ENCODE data around the gene CA5A. TPM values are rescaled to one million over a fixed set of nuclear protein-coding genes. Genes with fewer than 3 reads are reported as not detected.
"Not testable (repeated sequence)": the region's sequence is repeated elsewhere in the genome, so short reads cannot be mapped to it uniquely, and the experiment has no call there.

The CA5A gene
- total and polyA plus RNA-seq, 2 donors = 0.05 to 0.09 TPM

DNA sequence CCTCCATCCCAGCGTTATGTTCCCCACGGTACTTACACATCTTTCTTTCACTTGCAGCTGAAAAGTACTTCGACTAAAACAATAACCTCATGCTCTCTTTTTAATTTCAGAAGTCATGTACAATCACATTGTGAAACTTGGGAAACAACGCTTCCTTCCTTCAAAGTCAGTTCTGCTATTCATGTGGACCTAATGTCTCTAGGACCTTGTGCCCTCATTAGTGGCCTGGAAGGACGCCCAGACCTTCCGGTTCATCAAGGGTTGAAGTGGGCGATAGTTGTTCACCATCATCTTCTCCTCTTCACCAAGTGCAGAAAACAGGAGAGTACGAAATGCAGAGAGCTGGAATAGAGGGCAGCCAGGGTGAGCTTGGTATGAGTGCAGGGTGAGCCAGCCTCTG lies 48.4 kb downstream of the CA5A start:
- whole genome bisulfite sequencing = 84% methylated on average over 8 of the region's 8 CpGs
- not testable (repeated sequence) for H3K4me1 ChIP-seq (ENCODE audit: control insufficient read depth in 2 of 2, insufficient read depth in 2 of 2, low read length in 2 of 2); H3K4me3 ChIP-seq (ENCODE audit: low read length in 2 of 2); DNase-seq (ENCODE audit: low read depth in 6 of 9, low spot score in 9 of 9); H3K27ac ChIP-seq (ENCODE audit: low read depth in 1 of 2, low read length in 1 of 2); H3K36me3 ChIP-seq (ENCODE audit: control insufficient read depth in 2 of 2, insufficient read depth in 2 of 2, low read length in 1 of 2); H3K27me3 ChIP-seq (ENCODE audit: control insufficient read depth in 2 of 2, insufficient read depth in 1 of 2, low read length in 1 of 2); H3K9me3 ChIP-seq (ENCODE audit: control insufficient read depth in 2 of 2, insufficient read depth in 1 of 2, low read length in 1 of 2)

GRCh38 chr16:87885371-87885967 lies 50.9 kb downstream of the CA5A start:
- not testable (repeated sequence) for DNase-seq (ENCODE audit: low read depth in 6 of 9, low spot score in 9 of 9); H3K27ac ChIP-seq (ENCODE audit: low read depth in 1 of 2, low read length in 1 of 2)
- WGBS = 90% methylated on average over 8 of the region's 8 CpGs

GRCh38 chr16:87882436-87883019 lies 53.8 kb downstream of the CA5A start:
- H3K36me3 ChIP-seq (ENCODE audit: control insufficient read depth in 2 of 2, insufficient read depth in 2 of 2, low read length in 1 of 2) = no peaks in the 10 kb centered on the region
- no peak overlapping the region for H3K27ac ChIP-seq (ENCODE audit: low read depth in 1 of 2, low read length in 1 of 2)
- no peaks in the 10 kb centered on the region for H3K9me3 ChIP-seq (ENCODE audit: control insufficient read depth in 2 of 2, insufficient read depth in 1 of 2, low read length in 1 of 2)
- no peak overlapping the region for H3K4me3 ChIP-seq (ENCODE audit: low read length in 2 of 2)
- 93% methylated on average over 29 of the region's 29 CpGs for WGBS
- peaks cover 0 to 6% of the 10 kb centered on the region in 2 donors for H3K4me1 ChIP-seq (ENCODE audit: control insufficient read depth in 2 of 2, insufficient read depth in 2 of 2, low read length in 2 of 2)
- H3K27me3 ChIP-seq (ENCODE audit: control insufficient read depth in 2 of 2, insufficient read depth in 1 of 2, low read length in 1 of 2) = peaks cover 0 to 22% of the 10 kb centered on the region in 2 donors
- DNase-seq (ENCODE audit: low read depth in 6 of 9, low spot score in 9 of 9) = no peak

More at GRCh38 chr16:87885371-87885967, 50.9 kb downstream of the CA5A start:
- H3K36me3 ChIP-seq (ENCODE audit: control insufficient read depth in 2 of 2, insufficient read depth in 2 of 2, low read length in 1 of 2); H3K4me3 ChIP-seq (ENCODE audit: low read length in 2 of 2); H3K9me3 ChIP-seq (ENCODE audit: control insufficient read depth in 2 of 2, insufficient read depth in 1 of 2, low read length in 1 of 2); H3K4me1 ChIP-seq (ENCODE audit: control insufficient read depth in 2 of 2, insufficient read depth in 2 of 2, low read length in 2 of 2): not testable (repeated sequence)
- H3K27me3 ChIP-seq (ENCODE audit: control insufficient read depth in 2 of 2, insufficient read depth in 1 of 2, low read length in 1 of 2) = peaks cover 0 to 15% of the 10 kb centered on the region in 2 donors

- Histone ChIP-seq H3K4me1 (ENCODE audit: control insufficient read depth in 2 of 2, insufficient read depth in 2 of 2, low read length in 2 of 2) (peaks cover 0 to 6% of the 10 kb centered on the region in 2 donors), H3K36me3 (ENCODE audit: control insufficient read depth in 2 of 2, insufficient read depth in 2 of 2, low read length in 1 of 2) (no peaks in the 10 kb centered on the region), H3K27ac (ENCODE audit: low read depth in 1 of 2, low read length in 1 of 2) (no peak overlapping the region), H3K4me3 (ENCODE audit: low read length in 2 of 2) (no peak overlapping the region), H3K27me3 (ENCODE audit: control insufficient read depth in 2 of 2, insufficient read depth in 1 of 2, low read length in 1 of 2) (peaks cover 0 to 22% of the 10 kb centered on the region in 2 donors), H3K9me3 (ENCODE audit: control insufficient read depth in 2 of 2, insufficient read depth in 1 of 2, low read length in 1 of 2) (no peaks in the 10 kb centered on the region)
- no peak for DNase-seq (ENCODE audit: low read depth in 6 of 9, low spot score in 9 of 9)
- WGBS = 56% methylated on average over 24 of the region's 24 CpGs
Observed at GRCh38 chr16:87881324-87882200, 54.8 kb downstream of the CA5A start.

DNA sequence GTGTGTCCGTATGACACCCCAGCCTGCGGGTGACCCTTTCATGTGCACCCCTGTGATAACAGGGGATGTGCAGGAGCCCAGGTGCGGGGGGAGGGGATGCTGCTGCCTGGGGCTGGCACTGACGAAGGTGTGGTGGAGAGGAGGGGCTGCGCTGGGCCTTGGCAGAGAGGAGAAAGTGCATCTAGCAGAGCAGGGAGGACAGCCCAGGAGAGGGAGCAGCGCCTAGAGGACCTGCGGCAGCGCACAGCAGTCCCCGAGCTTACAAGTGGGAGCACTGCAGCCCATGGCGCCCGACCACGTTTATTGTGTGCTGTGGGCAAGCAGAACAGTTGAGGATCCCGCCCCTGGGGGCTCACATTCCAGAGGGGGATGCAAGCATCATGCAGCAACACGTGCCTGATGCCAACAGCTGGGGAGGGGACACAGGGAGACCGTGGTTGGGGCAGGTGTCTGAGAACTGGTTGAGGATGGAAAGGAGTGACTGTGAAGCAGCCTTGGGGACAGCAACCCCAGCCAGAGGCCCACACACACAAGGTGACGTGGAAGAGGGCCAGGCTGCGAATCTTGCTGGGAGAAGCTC lies 56.1 kb downstream of the CA5A start:
- H3K27ac ChIP-seq (ENCODE audit: low read depth in 1 of 2, low read length in 1 of 2) = no peak overlapping the region
- 76% methylated on average over 17 of the region's 17 CpGs for WGBS

GRCh38 chr16:87879411-87880013 lies 56.8 kb downstream of the CA5A start:
- 99% methylated on average over 5 of the region's 5 CpGs for WGBS
- DNase-seq (ENCODE audit: low read depth in 6 of 9, low spot score in 9 of 9); H3K36me3 ChIP-seq (ENCODE audit: control insufficient read depth in 2 of 2, insufficient read depth in 2 of 2, low read length in 1 of 2); H3K9me3 ChIP-seq (ENCODE audit: control insufficient read depth in 2 of 2, insufficient read depth in 1 of 2, low read length in 1 of 2); H3K27ac ChIP-seq (ENCODE audit: low read depth in 1 of 2, low read length in 1 of 2); H3K4me3 ChIP-seq (ENCODE audit: low read length in 2 of 2): not testable (repeated sequence)
- H3K4me1 ChIP-seq (ENCODE audit: control insufficient read depth in 2 of 2, insufficient read depth in 2 of 2, low read length in 2 of 2) = peaks cover 0 to 20% of the 10 kb centered on the region in 2 donors
- peaks cover 0 to 22% of the 10 kb centered on the region in 2 donors for H3K27me3 ChIP-seq (ENCODE audit: control insufficient read depth in 2 of 2, insufficient read depth in 1 of 2, low read length in 1 of 2)

More for the DNA sequence above, 56.1 kb downstream of the CA5A start:
- Histone ChIP-seq H3K9me3 (ENCODE audit: control insufficient read depth in 2 of 2, insufficient read depth in 1 of 2, low read length in 1 of 2) (no peaks in the 10 kb centered on the region), H3K36me3 (ENCODE audit: control insufficient read depth in 2 of 2, insufficient read depth in 2 of 2, low read length in 1 of 2) (no peaks in the 10 kb centered on the region), H3K27me3 (ENCODE audit: control insufficient read depth in 2 of 2, insufficient read depth in 1 of 2, low read length in 1 of 2) (peaks cover 0 to 22% of the 10 kb centered on the region in 2 donors), H3K4me1 (ENCODE audit: control insufficient read depth in 2 of 2, insufficient read depth in 2 of 2, low read length in 2 of 2) (peaks cover 0 to 15% of the 10 kb centered on the region in 2 donors), H3K4me3 (ENCODE audit: low read length in 2 of 2) (no peak overlapping the region)
- DNase-seq (ENCODE audit: low read depth in 6 of 9, low spot score in 9 of 9) = no peak

GRCh38 chr16:87878704-87879103 lies 57.6 kb downstream of the CA5A start:
- no peaks in the 10 kb centered on the region for H3K36me3 ChIP-seq (ENCODE audit: control insufficient read depth in 2 of 2, insufficient read depth in 2 of 2, low read length in 1 of 2)
- WGBS = 95% methylated on average over 5 of the region's 5 CpGs
- H3K27ac ChIP-seq (ENCODE audit: low read depth in 1 of 2, low read length in 1 of 2) = no peak overlapping the region
- peaks cover 0 to 22% of the 10 kb centered on the region in 2 donors for H3K27me3 ChIP-seq (ENCODE audit: control insufficient read depth in 2 of 2, insufficient read depth in 1 of 2, low read length in 1 of 2)
- no peak overlapping the region for H3K4me3 ChIP-seq (ENCODE audit: low read length in 2 of 2)
- DNase-seq (ENCODE audit: low read depth in 6 of 9, low spot score in 9 of 9) = no peak
- no peaks in the 10 kb centered on the region for H3K9me3 ChIP-seq (ENCODE audit: control insufficient read depth in 2 of 2, insufficient read depth in 1 of 2, low read length in 1 of 2)
- H3K4me1 ChIP-seq (ENCODE audit: control insufficient read depth in 2 of 2, insufficient read depth in 2 of 2, low read length in 2 of 2) = peaks cover 0 to 22% of the 10 kb centered on the region in 2 donors

GRCh38 chr16:87877942-87878507 lies 58.3 kb downstream of the CA5A start:
- 89% methylated on average over 19 of the region's 19 CpGs for WGBS
- DNase-seq (ENCODE audit: low read depth in 6 of 9, low spot score in 9 of 9) = peak in 2 of 9 donors; percentile 41 to 61
- Histone ChIP-seq H3K27me3 (ENCODE audit: control insufficient read depth in 2 of 2, insufficient read depth in 1 of 2, low read length in 1 of 2) (peaks cover 0 to 22% of the 10 kb centered on the region in 2 donors), H3K36me3 (ENCODE audit: control insufficient read depth in 2 of 2, insufficient read depth in 2 of 2, low read length in 1 of 2) (no peaks in the 10 kb centered on the region), H3K4me1 (ENCODE audit: control insufficient read depth in 2 of 2, insufficient read depth in 2 of 2, low read length in 2 of 2) (peaks cover 0 to 22% of the 10 kb centered on the region in 2 donors), H3K4me3 (ENCODE audit: low read length in 2 of 2) (no peak overlapping the region), H3K9me3 (ENCODE audit: control insufficient read depth in 2 of 2, insufficient read depth in 1 of 2, low read length in 1 of 2) (no peaks in the 10 kb centered on the region), H3K27ac (ENCODE audit: low read depth in 1 of 2, low read length in 1 of 2) (no peak overlapping the region)
